ENCODE data around the gene ZGLP1. TPM values are rescaled to one million over a fixed set of nuclear protein-coding genes. Genes with fewer than 3 reads are reported as not detected.

Gene ZGLP1
- total RNA-seq, 1 experiment from 2014 or later = 1.3 TPM

DNA sequence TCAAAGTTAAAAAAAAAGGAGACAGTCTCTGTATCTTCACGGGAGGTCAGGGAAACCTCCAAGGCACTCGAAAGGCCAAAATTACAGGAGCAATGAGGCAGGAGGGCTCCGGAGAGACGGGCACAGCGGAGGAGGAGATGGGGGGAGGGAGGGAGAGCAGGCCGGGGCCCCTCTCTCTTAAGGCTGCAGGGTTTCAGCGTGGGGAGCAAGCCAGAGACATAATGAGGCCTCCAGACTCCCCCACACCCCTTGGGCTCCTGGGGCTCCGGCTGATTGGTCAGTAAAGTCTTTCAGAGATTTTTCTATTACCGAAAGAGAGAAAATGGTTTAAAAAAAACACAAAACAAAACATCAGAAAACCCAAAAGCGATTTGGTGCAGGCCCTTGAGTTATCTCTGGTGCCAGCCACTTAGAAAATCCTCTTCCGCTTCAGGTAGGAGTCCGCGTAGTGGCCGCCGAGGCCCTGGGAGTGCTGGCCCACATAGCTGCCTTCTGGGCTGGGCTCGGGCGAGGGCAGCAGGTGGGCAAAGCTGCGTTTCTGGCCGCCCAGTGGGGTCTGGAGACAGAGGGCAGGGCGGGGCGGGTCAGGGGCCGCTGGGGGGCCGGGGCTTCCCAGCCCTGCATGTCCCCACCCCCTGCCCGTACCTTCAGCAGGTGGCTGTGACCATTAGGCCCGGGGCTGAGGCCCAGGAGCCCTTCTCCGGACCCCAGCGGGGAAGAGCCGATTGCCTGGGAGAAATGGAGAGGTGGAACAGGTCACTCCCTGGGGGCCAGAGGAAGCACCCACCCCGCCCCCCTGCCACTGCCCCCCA lies 7.6 kb upstream of the ZGLP1 start:
- BruUV-seq (replicated peaks) = TSS peak; percentile 70
- POLR2A ChIA-PET = no interaction called here
- in situ Hi-C loops (cut with HindIII; ENCODE audit: low pct_unique_long_range_greater_than_20kb, low sequenced_read_pairs) = no loop called here

DNA sequence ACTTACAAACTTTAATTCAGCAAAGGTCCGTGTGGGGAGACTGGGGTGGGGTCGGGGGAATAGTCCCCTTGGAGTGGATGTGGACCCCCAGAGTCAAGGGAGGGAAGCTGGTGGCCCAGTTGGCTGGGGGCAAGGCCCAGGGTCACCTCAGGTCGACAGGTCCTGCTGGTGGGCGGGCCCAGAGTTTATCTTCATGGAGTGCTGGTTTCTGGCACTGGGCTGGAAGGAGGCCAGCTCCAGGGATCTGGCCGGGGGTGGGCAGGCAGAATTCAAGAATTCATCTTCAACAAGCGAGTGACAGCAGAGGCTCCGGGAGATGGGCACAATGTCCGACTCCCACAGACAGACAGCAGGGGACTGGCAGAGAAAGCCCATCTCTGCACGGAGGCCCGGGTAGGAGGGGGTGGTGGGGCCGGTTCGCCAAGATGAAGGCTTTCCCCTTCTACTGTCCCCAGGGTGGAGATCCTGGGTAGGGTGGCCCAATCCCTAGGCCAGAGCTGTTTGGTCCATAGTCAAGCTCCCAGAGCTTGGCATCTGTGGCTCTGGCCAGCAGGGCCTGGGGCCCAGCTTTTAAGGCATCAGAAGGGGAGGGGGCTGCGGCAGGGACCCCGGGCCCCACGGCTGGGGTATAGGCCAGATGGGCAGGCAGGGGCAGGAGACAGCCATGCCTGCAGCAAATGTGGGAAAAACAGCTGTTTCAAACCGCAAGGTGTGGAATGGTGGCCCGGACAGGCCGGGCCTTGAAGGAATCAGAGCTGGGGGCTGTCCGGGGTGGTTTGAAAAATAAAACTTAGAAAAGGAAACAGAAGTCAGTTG lies 6.8 kb upstream of the ZGLP1 start:
- in situ Hi-C loops (cut with HindIII; ENCODE audit: low pct_unique_long_range_greater_than_20kb, low sequenced_read_pairs) (no loop called here), intact Hi-C loops (cut with micrococcal nuclease; ENCODE audit: unreplicated experiment) (no loop called here)
- TF ChIP-seq TCF7L2 (IDR thresholded peaks at IDR 0.05; ENCODE audit: low read depth, low read length) (no peak), SIN3A (IDR thresholded peaks at IDR 0.05; ENCODE audit: borderline replicate concordance, insufficient read depth, low read depth, low read length) (no peak)
- TF ChIP-seq, protein P1, sequence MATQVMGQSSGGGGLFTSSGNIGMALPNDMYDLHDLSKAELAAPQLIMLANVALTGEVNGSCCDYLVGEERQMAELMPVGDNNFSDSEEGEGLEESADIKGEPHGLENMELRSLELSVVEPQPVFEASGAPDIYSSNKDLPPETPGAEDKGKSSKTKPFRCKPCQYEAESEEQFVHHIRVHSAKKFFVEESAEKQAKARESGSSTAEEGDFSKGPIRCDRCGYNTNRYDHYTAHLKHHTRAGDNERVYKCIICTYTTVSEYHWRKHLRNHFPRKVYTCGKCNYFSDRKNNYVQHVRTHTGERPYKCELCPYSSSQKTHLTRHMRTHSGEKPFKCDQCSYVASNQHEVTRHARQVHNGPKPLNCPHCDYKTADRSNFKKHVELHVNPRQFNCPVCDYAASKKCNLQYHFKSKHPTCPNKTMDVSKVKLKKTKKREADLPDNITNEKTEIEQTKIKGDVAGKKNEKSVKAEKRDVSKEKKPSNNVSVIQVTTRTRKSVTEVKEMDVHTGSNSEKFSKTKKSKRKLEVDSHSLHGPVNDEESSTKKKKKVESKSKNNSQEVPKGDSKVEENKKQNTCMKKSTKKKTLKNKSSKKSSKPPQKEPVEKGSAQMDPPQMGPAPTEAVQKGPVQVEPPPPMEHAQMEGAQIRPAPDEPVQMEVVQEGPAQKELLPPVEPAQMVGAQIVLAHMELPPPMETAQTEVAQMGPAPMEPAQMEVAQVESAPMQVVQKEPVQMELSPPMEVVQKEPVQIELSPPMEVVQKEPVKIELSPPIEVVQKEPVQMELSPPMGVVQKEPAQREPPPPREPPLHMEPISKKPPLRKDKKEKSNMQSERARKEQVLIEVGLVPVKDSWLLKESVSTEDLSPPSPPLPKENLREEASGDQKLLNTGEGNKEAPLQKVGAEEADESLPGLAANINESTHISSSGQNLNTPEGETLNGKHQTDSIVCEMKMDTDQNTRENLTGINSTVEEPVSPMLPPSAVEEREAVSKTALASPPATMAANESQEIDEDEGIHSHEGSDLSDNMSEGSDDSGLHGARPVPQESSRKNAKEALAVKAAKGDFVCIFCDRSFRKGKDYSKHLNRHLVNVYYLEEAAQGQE (IDR thresholded peaks at IDR 0.05; ENCODE audit: insufficient read depth in 1 of 2, low read depth in 2 of 2, low read length in 1 of 2) = no peak
- no peaks in the 10 kb centered on the region; the same call in 1 of the 2 replicates for H3K36me3 ChIP-seq (ENCODE audit: control insufficient read depth, insufficient read depth, low read length)
- ChIA-PET POLR2A (no interaction called here), CTCF (no interaction called here)
- DNase-seq (ENCODE audit: low read depth, low spot score) = no peak
- H3K4me3 ChIP-seq (ENCODE audit: low read depth in 2 of 2, low read length in 2 of 2) = peak overlapping the region; percentile 61 to 78; a peak in 3 of 4 replicates
- BruUV-seq (replicated peaks) = no TSS peak
- H3K27ac ChIP-seq (ENCODE audit: low read length) = peak overlapping the region; percentile 86; the same call in 1 of the 2 replicates
- no peaks in the 10 kb centered on the region for H3K9me3 ChIP-seq (ENCODE audit: control insufficient read depth, insufficient read depth, low read depth, low read length)
- H3K27me3 ChIP-seq (ENCODE audit: control insufficient read depth, insufficient read depth, low read length) = no peaks in the 10 kb centered on the region
- ATAC-seq = peak; percentile 54; the same call in 1 of the 2 replicates
- H3K4me1 ChIP-seq (ENCODE audit: control insufficient read depth, insufficient read depth, low read length) = peaks cover 6% of the 10 kb centered on the region

More for the DNA sequence above, 7.6 kb upstream of the ZGLP1 start:
- DNase-seq (ENCODE audit: low read depth, low spot score) (no peak), ATAC-seq (no peak)
- Histone ChIP-seq H3K27me3 (ENCODE audit: control insufficient read depth, insufficient read depth, low read length) (no peaks in the 10 kb centered on the region), H3K4me1 (ENCODE audit: control insufficient read depth, insufficient read depth, low read length) (peaks cover 6% of the 10 kb centered on the region), H3K4me3 (ENCODE audit: low read depth in 2 of 2, low read length in 2 of 2) (no peak overlapping the region), H3K36me3 (ENCODE audit: control insufficient read depth, insufficient read depth, low read length) (no peaks in the 10 kb centered on the region; the same call in none of the 2 replicates), H3K9me3 (ENCODE audit: control insufficient read depth, insufficient read depth, low read depth, low read length) (no peaks in the 10 kb centered on the region), H3K27ac (ENCODE audit: low read length) (no peak overlapping the region; the same call in 1 of the 2 replicates)
- intact Hi-C loops (cut with micrococcal nuclease; ENCODE audit: unreplicated experiment) = no loop called here
- CTCF ChIA-PET = interaction anchor here (0.6 to 0.7 kb wide), 2 partner anchors 34 to 381 kb away, joined by 3 to 7 read pairs; partner anchors contain the start of gene OLFM2
- TF ChIP-seq SIN3A (IDR thresholded peaks at IDR 0.05; ENCODE audit: borderline replicate concordance, insufficient read depth, low read depth, low read length) (no peak), POLR2AphosphoS5 (IDR thresholded peaks at IDR 0.05; ENCODE audit: low read depth, low read length) (no peak), TCF7L2 (IDR thresholded peaks at IDR 0.05; ENCODE audit: low read depth, low read length) (no peak)
- TF ChIP-seq, protein P1 (IDR thresholded peaks at IDR 0.05; ENCODE audit: insufficient read depth in 1 of 2, low read depth in 2 of 2, low read length in 1 of 2) = no peak
- TF ChIP-seq, protein P2, sequence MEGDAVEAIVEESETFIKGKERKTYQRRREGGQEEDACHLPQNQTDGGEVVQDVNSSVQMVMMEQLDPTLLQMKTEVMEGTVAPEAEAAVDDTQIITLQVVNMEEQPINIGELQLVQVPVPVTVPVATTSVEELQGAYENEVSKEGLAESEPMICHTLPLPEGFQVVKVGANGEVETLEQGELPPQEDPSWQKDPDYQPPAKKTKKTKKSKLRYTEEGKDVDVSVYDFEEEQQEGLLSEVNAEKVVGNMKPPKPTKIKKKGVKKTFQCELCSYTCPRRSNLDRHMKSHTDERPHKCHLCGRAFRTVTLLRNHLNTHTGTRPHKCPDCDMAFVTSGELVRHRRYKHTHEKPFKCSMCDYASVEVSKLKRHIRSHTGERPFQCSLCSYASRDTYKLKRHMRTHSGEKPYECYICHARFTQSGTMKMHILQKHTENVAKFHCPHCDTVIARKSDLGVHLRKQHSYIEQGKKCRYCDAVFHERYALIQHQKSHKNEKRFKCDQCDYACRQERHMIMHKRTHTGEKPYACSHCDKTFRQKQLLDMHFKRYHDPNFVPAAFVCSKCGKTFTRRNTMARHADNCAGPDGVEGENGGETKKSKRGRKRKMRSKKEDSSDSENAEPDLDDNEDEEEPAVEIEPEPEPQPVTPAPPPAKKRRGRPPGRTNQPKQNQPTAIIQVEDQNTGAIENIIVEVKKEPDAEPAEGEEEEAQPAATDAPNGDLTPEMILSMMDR (IDR thresholded peaks at IDR 0.05) = no peak

All from Panc1 (cell line).